WI38 (cell line): ENCODE results near the gene SLC2A6.

Source experiments
- H3K4me3 ChIP-seq: 2 replicates; pipeline ENCODE4 v1.5.1; 2011; ENCODE audit warnings: low read depth, mild to moderate bottlenecking, control low read depth, low read length
- CTCF ChIP-seq: IDR thresholded peaks from 2 replicates; pipeline ENCODE4 v1.5.1; 2012; ENCODE audit warnings: low read depth, mild to moderate bottlenecking, control low read depth, low read length

The SLC2A6 gene

GRCh38 chr9:133524146-133524545, 45.2 kb upstream of the SLC2A6 start:
- no peak for TF ChIP-seq CTCF
- no peak overlapping the region for H3K4me3 ChIP-seq

GRCh38 chr9:133523106-133523505, 44.2 kb upstream of the SLC2A6 start:
- H3K4me3 ChIP-seq, result no peak overlapping the region
- no peak for TF ChIP-seq CTCF

GRCh38 chr9:133522073-133522910, 43.4 kb upstream of the SLC2A6 start:
- H3K4me3 ChIP-seq, result no peak overlapping the region
- no peak for TF ChIP-seq CTCF

- no peak overlapping the region for H3K4me3 ChIP-seq
- no peak for TF ChIP-seq CTCF
Measured at GRCh38 chr9:133521122-133522072, 42.5 kb upstream of the SLC2A6 start.

GRCh38 chr9:133520121-133520835, 41.4 kb upstream of the SLC2A6 start:
- no peak for TF ChIP-seq CTCF
- no peak overlapping the region for H3K4me3 ChIP-seq

GRCh38 chr9:133519693-133520092, 40.8 kb upstream of the SLC2A6 start:
- no peak for TF ChIP-seq CTCF
- no peak overlapping the region for H3K4me3 ChIP-seq
